Breast epithelium (tissue), 3 donors: ENCODE data around the gene TMIE.

Experiments
- CTCF ChIP-seq, 3 donors: fragments of 450-650 bp; IDR thresholded peaks; one replicate each; pipeline ENCODE4 v1.5.1; 2016 to 2017; ENCODE audit warnings: antibody characterized with exemption in 3 of 3, mild to moderate bottlenecking in 3 of 3, moderate library complexity in 3 of 3
- POLR2A ChIP-seq: fragments of 450-650 bp; IDR thresholded peaks from one replicate; pipeline ENCODE4 v1.6.1; 2016; ENCODE audit warnings: antibody characterized with exemption, mild to moderate bottlenecking, moderate library complexity
- POLR2AphosphoS5 ChIP-seq, 3 donors: sonication (generic); formaldehyde crosslinking; IDR thresholded peaks; one replicate each; pipeline ENCODE4 v1.6.1; 2017; ENCODE audit warnings: antibody characterized with exemption in 3 of 3

GRCh38 chr3:46655271-46655670, 45.9 kb upstream of the TMIE start:
- no peak for TF ChIP-seq CTCF (IDR thresholded peaks at IDR 0.05)
- no peak for TF ChIP-seq POLR2A
- TF ChIP-seq POLR2AphosphoS5 (IDR thresholded peaks at IDR 0.05) = no peak
